Esophagus muscularis mucosa (tissue), 4 donors: ENCODE measurements around the gene RGPD8. TPM values are rescaled to one million over a fixed set of nuclear protein-coding genes. Genes with fewer than 3 reads are reported as not detected.

ENCODE experiments used
- DNase-seq: peaks from one replicate; pipeline ENCODE4 v3.0.0-alpha.2; 2017; ENCODE audit errors: extremely low spot score
- H3K27ac ChIP-seq, 4 donors: fragments of 200-600 bp; sonication (generic); replicated peaks in 1 of 4; 1 replicate in 3 of 4; 2 replicates in 1 of 4; pipeline ENCODE4 v1.5.1; 2016 to 2019; ENCODE audit warnings: mild to moderate bottlenecking in 1 of 4
- H3K27me3 ChIP-seq, 4 donors: fragments of 200-600 bp; sonication (generic); one replicate each; pipeline versions ENCODE4 v1.5.1 to v1.6.0; 2016 to 2019
- H3K36me3 ChIP-seq, 4 donors: fragments of 200-600 bp; sonication (generic); one replicate each; pipeline ENCODE4 v1.5.1; 2016 to 2019
- H3K4me1 ChIP-seq, 4 donors: fragments of 200-600 bp; sonication (generic); one replicate each; pipeline ENCODE4 v1.5.1; 2016 to 2019
- H3K4me3 ChIP-seq, 4 donors: fragments of 200-600 bp; sonication (generic); 1 replicate in 2 of 4; 2 replicates in 2 of 4; pipeline ENCODE4 v1.5.1; 2016 to 2019; ENCODE audit warnings: mild to moderate bottlenecking in 4 of 4, moderate library complexity in 1 of 4
- H3K9me3 ChIP-seq, 4 donors: fragments of 200-600 bp; sonication (generic); 1 replicate in 3 of 4; 2 replicates in 1 of 4; pipeline ENCODE4 v1.5.1; 2016 to 2019
- EP300 ChIP-seq: sonication (generic); formaldehyde crosslinking; IDR thresholded peaks from one replicate; pipeline ENCODE4 v1.6.1; 2017; ENCODE audit warnings: antibody characterized with exemption
- POLR2A ChIP-seq: fragments of 450-650 bp; IDR thresholded peaks from one replicate; pipeline ENCODE4 v1.6.1; 2017; ENCODE audit warnings: antibody characterized with exemption, moderate library complexity, mild to moderate bottlenecking, low read depth
- POLR2AphosphoS5 ChIP-seq, 2 donors: sonication (generic); formaldehyde crosslinking; IDR thresholded peaks; one replicate each; pipeline ENCODE4 v1.6.1; 2017; ENCODE audit warnings: antibody characterized with exemption in 2 of 2
- WGBS: methylation state at CpG from one replicate; pipeline ENCODE4 v1.1.5; 2018; 5-methylcytosine and 5-hydroxymethylcytosine counted together
- intact Hi-C: fragments of 100-400 bp; cut with DNase I; formaldehyde crosslinking; loops from one replicate; pipeline ENCODE4 v1.15.1; 2023
- total RNA-seq, 4 donors: library from RNA; depleted of rRNA; stranded (reverse); fragments of >200 nt; gene quantifications; one replicate each; pipeline versions ENCODE4 v1.1.0 to v1.2.1, GENCODE V29; 2016
- TF ChIP-seq, protein P1 (sequence below), 3 experiments: fragments of 200-600 bp in 2 of 3; fragments of 450-650 bp in 1 of 3; sonication (generic) in 2 of 3; IDR thresholded peaks; one replicate each; pipeline ENCODE4 v1.5.1; 2017 to 2019; ENCODE audit warnings: antibody characterized with exemption in 3 of 3, mild to moderate bottlenecking in 2 of 3, moderate library complexity in 1 of 3

RGPD8 gene
- total RNA-seq, 4 donors from 2014 or later, result 11.6 to 24.5 (median 15.3) TPM

- DNase-seq, result peak; percentile 96
- under 1% methylated on average over 19 of the region's 19 CpGs for WGBS
- intact Hi-C loops, result loop anchor here (2.0 to 5.0 kb wide), 3 partner anchors 61 to 246 kb away; partner anchors contain the start of gene POLR1B
- peaks cover 0 to 3% (median 0%) of the 10 kb centered on the region in 4 donors for H3K27me3 ChIP-seq
- peaks cover 18 to 30% (median 28%) of the 10 kb centered on the region in 4 donors for H3K4me1 ChIP-seq
- H3K27ac ChIP-seq, result peak overlapping the region; percentile 86 to 91 (median 88)
- TF ChIP-seq, protein P1, sequence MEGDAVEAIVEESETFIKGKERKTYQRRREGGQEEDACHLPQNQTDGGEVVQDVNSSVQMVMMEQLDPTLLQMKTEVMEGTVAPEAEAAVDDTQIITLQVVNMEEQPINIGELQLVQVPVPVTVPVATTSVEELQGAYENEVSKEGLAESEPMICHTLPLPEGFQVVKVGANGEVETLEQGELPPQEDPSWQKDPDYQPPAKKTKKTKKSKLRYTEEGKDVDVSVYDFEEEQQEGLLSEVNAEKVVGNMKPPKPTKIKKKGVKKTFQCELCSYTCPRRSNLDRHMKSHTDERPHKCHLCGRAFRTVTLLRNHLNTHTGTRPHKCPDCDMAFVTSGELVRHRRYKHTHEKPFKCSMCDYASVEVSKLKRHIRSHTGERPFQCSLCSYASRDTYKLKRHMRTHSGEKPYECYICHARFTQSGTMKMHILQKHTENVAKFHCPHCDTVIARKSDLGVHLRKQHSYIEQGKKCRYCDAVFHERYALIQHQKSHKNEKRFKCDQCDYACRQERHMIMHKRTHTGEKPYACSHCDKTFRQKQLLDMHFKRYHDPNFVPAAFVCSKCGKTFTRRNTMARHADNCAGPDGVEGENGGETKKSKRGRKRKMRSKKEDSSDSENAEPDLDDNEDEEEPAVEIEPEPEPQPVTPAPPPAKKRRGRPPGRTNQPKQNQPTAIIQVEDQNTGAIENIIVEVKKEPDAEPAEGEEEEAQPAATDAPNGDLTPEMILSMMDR (IDR thresholded peaks at IDR 0.05), result peak; percentile 69 to 90 (median 83)
- TF ChIP-seq POLR2AphosphoS5 (IDR thresholded peaks at IDR 0.05) (peak in 1 of 2 donors; percentile 58), POLR2A (no peak), EP300 (no peak)
- no peaks in the 10 kb centered on the region for H3K9me3 ChIP-seq
- peaks cover 0 to 4% (median under 1%) of the 10 kb centered on the region in 4 donors for H3K36me3 ChIP-seq
- peak overlapping the region; percentile 80 to 94 (median 86) for H3K4me3 ChIP-seq
Observed at GRCh38 chr2:112481050-112481527, 47.6 kb upstream of the RGPD8 start.

DNA sequence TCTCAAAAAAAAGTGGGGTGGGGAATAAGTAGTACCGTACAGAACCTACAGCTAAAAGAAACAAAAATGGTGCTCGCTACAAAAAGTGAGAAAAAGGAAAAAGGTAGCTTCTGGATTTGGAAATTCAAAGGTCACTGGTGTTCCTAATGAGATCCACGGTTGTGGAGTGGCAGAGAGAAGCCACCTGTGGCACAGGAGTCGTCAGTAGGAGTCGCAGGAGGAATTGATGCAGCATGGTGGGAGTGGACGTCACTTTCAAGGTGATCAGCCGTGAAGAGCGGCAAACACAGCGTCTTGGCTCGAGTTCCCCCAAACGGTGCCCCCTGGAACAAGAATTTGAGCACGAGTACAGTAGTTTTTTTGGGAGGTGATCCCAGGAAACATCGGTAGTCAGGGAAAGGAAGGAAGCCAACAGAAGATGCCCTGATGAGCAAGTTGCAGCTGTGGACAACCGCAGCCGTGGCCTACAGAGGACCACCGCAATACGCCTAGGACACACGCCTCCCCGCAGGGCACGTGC lies 47.1 kb upstream of the RGPD8 start:
- Histone ChIP-seq H3K36me3 (no peaks in the 10 kb centered on the region), H3K27ac (peak overlapping the region; percentile 86 to 91 (median 88)), H3K27me3 (peaks cover 0 to 3% (median 0%) of the 10 kb centered on the region in 4 donors), H3K4me3 (peak overlapping the region; percentile 80 to 94 (median 86)), H3K4me1 (peaks cover 18 to 30% (median 28%) of the 10 kb centered on the region in 4 donors), H3K9me3 (no peaks in the 10 kb centered on the region)
- intact Hi-C loops, result loop anchor here (2.0 to 5.0 kb wide), 3 partner anchors 62 to 247 kb away; partner anchors contain the start of gene POLR1B
- TF ChIP-seq POLR2AphosphoS5 (IDR thresholded peaks at IDR 0.05) (no peak), EP300 (no peak), POLR2A (no peak)
- TF ChIP-seq, protein P1 (IDR thresholded peaks at IDR 0.05), result no peak
- no peak for DNase-seq
- WGBS, result 26% methylated on average over 17 of the region's 20 CpGs

DNA sequence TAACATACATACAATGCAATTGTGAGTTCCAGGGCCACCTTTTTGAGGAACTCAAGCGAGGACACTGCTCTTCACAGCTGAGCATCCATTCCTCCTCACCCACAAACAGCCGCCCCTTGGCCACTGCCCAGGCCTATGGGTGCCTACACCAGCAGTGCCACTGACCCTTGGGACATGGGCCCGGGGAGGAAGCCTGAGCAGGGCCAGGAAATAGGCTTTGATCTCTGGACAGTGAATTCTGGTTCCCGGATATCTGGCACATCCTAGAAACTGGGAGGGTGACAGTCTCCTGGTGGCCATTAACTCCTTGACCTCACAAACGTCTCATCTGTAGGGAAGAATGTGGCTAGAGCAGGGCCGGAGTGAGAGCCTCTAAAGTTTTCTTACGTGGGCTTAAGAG lies 43.0 kb upstream of the RGPD8 start:
- DNase-seq, result peak; percentile 75
- TF ChIP-seq, protein P1 (IDR thresholded peaks at IDR 0.05), result no peak
- TF ChIP-seq POLR2A, result no peak
- no peak for TF ChIP-seq POLR2AphosphoS5 (IDR thresholded peaks at IDR 0.05)
- no peak for TF ChIP-seq EP300
- Histone ChIP-seq H3K4me1 (peaks cover 6 to 9% (median 7%) of the 10 kb centered on the region in 4 donors), H3K36me3 (no peaks in the 10 kb centered on the region), H3K4me3 (no peak overlapping the region), H3K27me3 (peaks cover 0 to 3% (median 0%) of the 10 kb centered on the region in 4 donors), H3K9me3 (no peaks in the 10 kb centered on the region), H3K27ac (no peak overlapping the region)
- WGBS, result 69% methylated on average over 7 of the region's 7 CpGs
- intact Hi-C loops, result no loop called here

GRCh38 chr2:112474844-112475486 lies 41.5 kb upstream of the RGPD8 start:
- Histone ChIP-seq H3K27me3 (no peaks in the 10 kb centered on the region), H3K4me1 (no peaks in the 10 kb centered on the region), H3K36me3 (no peaks in the 10 kb centered on the region), H3K9me3 (no peaks in the 10 kb centered on the region), H3K4me3 (no peak overlapping the region), H3K27ac (no peak overlapping the region)
- WGBS, result 77% methylated on average over 4 of the region's 6 CpGs
- intact Hi-C loops, result no loop called here
- TF ChIP-seq POLR2AphosphoS5 (IDR thresholded peaks at IDR 0.05), result no peak
- TF ChIP-seq EP300, result no peak
- no peak for TF ChIP-seq POLR2A
- TF ChIP-seq, protein P1 (IDR thresholded peaks at IDR 0.05), result no peak
- DNase-seq, result peak; percentile 57
